K562 (cell line): ENCODE results near the gene TFAP2E. TPM values are rescaled to one million over a fixed set of nuclear protein-coding genes. Genes with fewer than 3 reads are reported as not detected.

Experiments used
- CBFA2T2 ChIP-seq: fragments of 450-650 bp; conservative IDR thresholded peaks from 2 replicates; pipeline ENCODE4 v1.6.1; 2017; ENCODE audit warnings: mild to moderate bottlenecking
- CEBPG ChIP-seq, 3 experiments: fragments of 200-800 bp in 1 of 3; sonication (Bioruptor generic) in 1 of 3; sonication (generic) in 1 of 3; formaldehyde crosslinking in 1 of 3; IDR thresholded peaks in 2 of 3; conservative IDR thresholded peaks in 1 of 3; 2 replicates each; pipeline versions ENCODE4 v1.6.1 to v1.8.0; 2016 to 2022; ENCODE audit warnings: missing compliant biosample characterization in 2 of 3, missing genetic modification characterization in 2 of 3, mild to moderate bottlenecking in 1 of 3, missing genetic modification reagents in 1 of 3
- E2F4 ChIP-seq: sonication (generic); formaldehyde crosslinking; IDR thresholded peaks from 2 replicates; pipeline ENCODE4 v1.8.0; 2022; ENCODE audit warnings: mild to moderate bottlenecking, low read depth, missing genetic modification reagents
- MAFG ChIP-seq: fragments of 450-650 bp; conservative IDR thresholded peaks from 2 replicates; pipeline ENCODE4 v1.6.1; 2016; ENCODE audit warnings: missing genetic modification characterization, missing compliant biosample characterization
- NR3C1 ChIP-seq: sonication (generic); formaldehyde crosslinking; IDR thresholded peaks from 2 replicates; pipeline ENCODE4 v1.8.1; 2022; ENCODE audit warnings: missing genetic modification reagents
- PHF20 ChIP-seq: fragments of 450-650 bp; IDR thresholded peaks from 2 replicates; pipeline ENCODE4 v1.6.1; 2018; ENCODE audit not compliant: partially characterized antibody
- POLR2AphosphoS5 ChIP-seq: IDR thresholded peaks from 2 replicates; pipeline ENCODE4 v1.6.1; 2011; ENCODE audit warnings: mild to moderate bottlenecking, low read depth, low read length, moderate library complexity; ENCODE audit not compliant: control insufficient read depth, insufficient read depth
- RBM39 ChIP-seq: fragments of 200-400 bp; formaldehyde crosslinking; optimal IDR thresholded peaks from 2 replicates; pipeline ENCODE3; 2018; ENCODE audit warnings: low read depth, low read length
- ZBTB17 ChIP-seq: fragments of 450-650 bp; formaldehyde crosslinking; IDR thresholded peaks from 2 replicates; pipeline ENCODE4 v1.4.0; 2020; ENCODE audit warnings: mild to moderate bottlenecking
- ZBTB40 ChIP-seq, 2 experiments: fragments of 450-650 bp in 1 of 2; sonication (generic) in 1 of 2; formaldehyde crosslinking in 1 of 2; IDR thresholded peaks; 2 replicates each; pipeline versions ENCODE4 v1.7.1 to v1.9.0; 2016 to 2022; ENCODE audit warnings: inconsistent platforms in 1 of 2, mild to moderate bottlenecking in 1 of 2, missing genetic modification reagents in 1 of 2
- ZNF551 ChIP-seq: fragments of 250-450 bp; sonication (Bioruptor Pico); IDR thresholded peaks from 2 replicates; pipeline ENCODE4 v1.5.0; 2021; ENCODE audit warnings: mild to moderate bottlenecking, moderate library complexity
- polyA plus RNA-seq, 8 experiments: library from polyadenylated mRNA; depleted of rRNA in 4 of 8; stranded (reverse) in 5 of 8; unstranded in 3 of 8; fragments of >200 nt; fragmentation: Nextera tagmentation in 2 of 8; fragmentation: Illumina TruSeq in 1 of 8; extraction: Ambion mirVana in 2 of 8; extraction: Trizol in 1 of 8; gene quantifications; 2 replicates each; pipeline versions ENCODE4 v1.2.1 to v1.2.3, GENCODE V29; 2011 to 2014; ENCODE audit warnings: inconsistent platforms in 1 of 8, missing spikeins in 1 of 8
- total RNA-seq, 7 experiments: library from RNA; depleted of rRNA in 6 of 7; stranded (reverse); fragments of >200 nt in 6 of 7; fragmentation: Illumina TruSeq in 2 of 7; extraction: Trizol in 2 of 7; gene quantifications; 2 replicates each; pipeline versions ENCODE4 v1.2.1 to v1.2.3, GENCODE V29; 2011 to 2021; ENCODE audit warnings: low replicate concordance in 1 of 7

The TFAP2E gene
- total and polyA plus RNA-seq, 9 of the 15 experiments (the other 6 are each of a cell fraction or from before 2014, with no cell fraction given), result 0.03 to 0.11 (median 0.07) TPM; not detected in 4

- TF ChIP-seq ZNF551, result no peak
- TF ChIP-seq ZBTB40 (IDR thresholded peaks at IDR 0.05), result no peak
- no peak for TF ChIP-seq ZBTB40 (CRISPR knock-in tag; IDR thresholded peaks at IDR 0.05)
- peak; percentile 84 for TF ChIP-seq MAFG (tag)
- TF ChIP-seq POLR2AphosphoS5, result 0 out of 2 replicates have a peak, but pooled peaks have one; percentile 26
- peak; percentile 43 for TF ChIP-seq CBFA2T2
- TF ChIP-seq E2F4 (CRISPR knock-in tag), result no peak
- no peak for TF ChIP-seq PHF20
- TF ChIP-seq RBM39, result no peak
- no peak for TF ChIP-seq CEBPG (CRISPR knock-in tag; IDR thresholded peaks at IDR 0.05)
- TF ChIP-seq CEBPG (tag; conservative IDR thresholded peaks at IDR 0.05 in 1 of 2, IDR thresholded peaks at IDR 0.05 in 1 of 2), result peak; percentile 59 to 68
- TF ChIP-seq ZBTB17, result 0 out of 2 replicates have a peak, but pooled peaks have one; percentile 47
- TF ChIP-seq NR3C1 (CRISPR knock-in tag), result no peak
These were observed 46.4 kb downstream of the TFAP2E start (continued) for GRCh38 chr1:35619237-35620121.
